G401 (cell line): ENCODE results near the gene EIF4E2. TPM values are rescaled to one million over a fixed set of nuclear protein-coding genes. Genes with fewer than 3 reads are reported as not detected.

ENCODE experiments used
- DNase-seq: peaks from one replicate; pipeline ENCODE4 v3.0.0-alpha.2; 2015; ENCODE audit warnings: low spot score
- in situ Hi-C: cut with HindIII; loops from 2 replicates; pipeline ENCODE4 v1.10.0; 2016; ENCODE audit warnings: low sequenced_read_pairs, mixed read lengths
- total RNA-seq: library from RNA; depleted of rRNA; stranded (reverse); fragments of >200 nt; shearing (Covaris generic); gene quantifications from 2 replicates; pipeline ENCODE4 v1.2.3, GENCODE V29; 2014; rRNA removed

The EIF4E2 gene
- total RNA-seq, 1 experiment from 2014 or later, result 140 TPM

- in situ Hi-C loops, result no loop called here
- no peak for DNase-seq
Observed at GRCh38 chr2:232615339-232615738, 64.8 kb downstream of the EIF4E2 start.

Other genes starting within 250 kb of the EIF4E2 start
- 6.2 and 9.0 TPM in 2 replicates for gene ALPP, start 171.9 kb upstream of the EIF4E2 start, total RNA-seq
- gene ALPG, start 143.8 kb upstream of the EIF4E2 start, total RNA-seq, result 203 and 218 TPM in 2 replicates
- gene ALPI, start 94.5 kb upstream of the EIF4E2 start, total RNA-seq, result not detected in 2 replicates
- 9.6 and 11.9 TPM in 2 replicates for gene ECEL1, start 62.9 kb upstream of the EIF4E2 start, total RNA-seq
- gene PRSS56, start 30.3 kb upstream of the EIF4E2 start, total RNA-seq, result not detected in 2 replicates
- not detected in 2 replicates for gene CHRND, start 24.5 kb upstream of the EIF4E2 start, total RNA-seq
- not detected in 2 replicates for gene CHRNG, start 11.0 kb upstream of the EIF4E2 start, total RNA-seq
- 5.2 and 7.4 TPM in 2 replicates for gene TIGD1, start 132 bp upstream of the EIF4E2 start, total RNA-seq
- gene EFHD1, start 82.9 kb downstream of the EIF4E2 start, total RNA-seq, result 2.4 and 4.2 TPM in 2 replicates
- 26.7 and 33.3 TPM in 2 replicates for gene GIGYF2, start 146.6 kb downstream of the EIF4E2 start, total RNA-seq
- gene KCNJ13, start 225.9 kb downstream of the EIF4E2 start, total RNA-seq, result not detected in 2 replicates